Breast epithelium (tissue), 3 donors: ENCODE results near the gene ACTN4.
"Not testable (repeated sequence)": the region's sequence is repeated elsewhere in the genome, so short reads cannot be mapped to it uniquely, and the experiment has no call there.

Experiments used
- POLR2A ChIP-seq: fragments of 450-650 bp; IDR thresholded peaks from one replicate; pipeline ENCODE4 v1.6.1; 2016; ENCODE audit warnings: antibody characterized with exemption, mild to moderate bottlenecking, moderate library complexity
- POLR2AphosphoS5 ChIP-seq, 3 donors: sonication (generic); formaldehyde crosslinking; IDR thresholded peaks; one replicate each; pipeline ENCODE4 v1.6.1; 2017; ENCODE audit warnings: antibody characterized with exemption in 3 of 3
- TF ChIP-seq, protein P1 (sequence below), 3 donors: fragments of 450-650 bp; IDR thresholded peaks; one replicate each; pipeline ENCODE4 v1.5.1; 2016 to 2017; ENCODE audit warnings: antibody characterized with exemption in 3 of 3, mild to moderate bottlenecking in 3 of 3, moderate library complexity in 3 of 3

DNA sequence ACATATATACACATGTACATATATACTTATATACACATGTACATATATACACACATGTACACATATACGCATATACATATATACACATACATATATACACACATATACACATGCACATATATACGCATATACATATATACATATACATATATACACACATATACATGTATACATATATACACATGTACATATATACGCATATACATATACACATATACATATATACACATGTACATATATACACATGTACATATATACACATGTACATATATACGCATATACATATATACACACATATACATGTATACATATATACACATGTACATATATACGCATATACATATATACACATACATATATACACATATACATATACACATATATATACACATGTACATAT lies 44.6 kb upstream of the ACTN4 start:
- TF ChIP-seq, protein P1, sequence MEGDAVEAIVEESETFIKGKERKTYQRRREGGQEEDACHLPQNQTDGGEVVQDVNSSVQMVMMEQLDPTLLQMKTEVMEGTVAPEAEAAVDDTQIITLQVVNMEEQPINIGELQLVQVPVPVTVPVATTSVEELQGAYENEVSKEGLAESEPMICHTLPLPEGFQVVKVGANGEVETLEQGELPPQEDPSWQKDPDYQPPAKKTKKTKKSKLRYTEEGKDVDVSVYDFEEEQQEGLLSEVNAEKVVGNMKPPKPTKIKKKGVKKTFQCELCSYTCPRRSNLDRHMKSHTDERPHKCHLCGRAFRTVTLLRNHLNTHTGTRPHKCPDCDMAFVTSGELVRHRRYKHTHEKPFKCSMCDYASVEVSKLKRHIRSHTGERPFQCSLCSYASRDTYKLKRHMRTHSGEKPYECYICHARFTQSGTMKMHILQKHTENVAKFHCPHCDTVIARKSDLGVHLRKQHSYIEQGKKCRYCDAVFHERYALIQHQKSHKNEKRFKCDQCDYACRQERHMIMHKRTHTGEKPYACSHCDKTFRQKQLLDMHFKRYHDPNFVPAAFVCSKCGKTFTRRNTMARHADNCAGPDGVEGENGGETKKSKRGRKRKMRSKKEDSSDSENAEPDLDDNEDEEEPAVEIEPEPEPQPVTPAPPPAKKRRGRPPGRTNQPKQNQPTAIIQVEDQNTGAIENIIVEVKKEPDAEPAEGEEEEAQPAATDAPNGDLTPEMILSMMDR (IDR thresholded peaks at IDR 0.05): not testable (repeated sequence)
- TF ChIP-seq POLR2AphosphoS5 (IDR thresholded peaks at IDR 0.05); POLR2A: not testable (repeated sequence)
